Neural cell (in vitro differentiated cells): ENCODE results near the gene DAG1. TPM values are rescaled to one million over a fixed set of nuclear protein-coding genes. Genes with fewer than 3 reads are reported as not detected.

Source experiments
- H2AFZ ChIP-seq: fragments of 200-600, 300-800 bp; sonication (generic), shearing (Covaris generic); 2 replicates; pipeline ENCODE4 v1.6.0; 2014; ENCODE audit warnings: low read depth, mild to moderate bottlenecking, antibody characterized with exemption, low read length, moderate library complexity
- H3F3A ChIP-seq: fragments of 200-600 bp; shearing (Covaris generic); 2 replicates; pipeline ENCODE4 v1.6.1; 2016; ENCODE audit warnings: mild to moderate bottlenecking, moderate library complexity, mixed read lengths, antibody characterized with exemption, low read length; ENCODE audit not compliant: insufficient read depth, poor library complexity, severe bottlenecking
- H3K27ac ChIP-seq: fragments of 200-600, 300-800 bp; sonication (generic), shearing (Covaris generic); 2 replicates; pipeline ENCODE4 v1.5.1; 2014; ENCODE audit warnings: mild to moderate bottlenecking, low read length, moderate library complexity
- H3K27me3 ChIP-seq: fragments of 300-800, 200-600 bp; sonication (generic), shearing (Covaris generic); 2 replicates; pipeline ENCODE4 v1.6.0; 2014; ENCODE audit warnings: mild to moderate bottlenecking, low read depth, low read length, moderate library complexity; ENCODE audit not compliant: insufficient read depth
- H3K36me3 ChIP-seq: fragments of 300-800, 200-600 bp; sonication (generic), shearing (Covaris generic); 2 replicates; pipeline ENCODE4 v1.5.1; 2014; ENCODE audit warnings: mild to moderate bottlenecking, antibody characterized with exemption, low read length, moderate library complexity; ENCODE audit not compliant: insufficient read depth
- H3K4me2 ChIP-seq: fragments of 300-800, 200-600 bp; sonication (generic), shearing (Covaris generic); 2 replicates; pipeline ENCODE4 v1.6.0; 2014; ENCODE audit warnings: mild to moderate bottlenecking, low read length
- H3K4me3 ChIP-seq: fragments of 300-800, 200-600 bp; sonication (generic), shearing (Covaris generic); 2 replicates; pipeline ENCODE4 v1.5.1; 2014; ENCODE audit warnings: mild to moderate bottlenecking, low read length, moderate library complexity
- H3K79me2 ChIP-seq: fragments of 200-600 bp; shearing (Covaris generic); replicated peaks from 2 replicates; pipeline ENCODE4 v1.6.0; 2014; ENCODE audit warnings: mild to moderate bottlenecking, low read length, moderate library complexity; ENCODE audit not compliant: insufficient read depth
- H3K9ac ChIP-seq: fragments of 300-800, 200-600 bp; sonication (generic), shearing (Covaris generic); 2 replicates; pipeline ENCODE4 v1.6.1; 2016; ENCODE audit warnings: mild to moderate bottlenecking, low read length, mixed read lengths
- H3K9me2 ChIP-seq: fragments of 200-600 bp; shearing (Covaris generic); 2 replicates; pipeline ENCODE4 v1.6.1; 2016; ENCODE audit warnings: mild to moderate bottlenecking, low read length, mixed read lengths; ENCODE audit not compliant: insufficient read depth
- H3K9me3 ChIP-seq: fragments of 200-600, 300-800 bp; sonication (generic), shearing (Covaris generic); 2 replicates; pipeline ENCODE4 v1.6.1; 2016; ENCODE audit warnings: mild to moderate bottlenecking, mixed run types, low read length, moderate library complexity, mixed read lengths
- H4K20me1 ChIP-seq: fragments of 200-600 bp; shearing (Covaris generic); 2 replicates; pipeline ENCODE4 v1.6.1; 2016; ENCODE audit warnings: mild to moderate bottlenecking, mixed run types; ENCODE audit not compliant: insufficient read depth
- EP300 ChIP-seq: fragments of 450-650 bp; conservative IDR thresholded peaks from 2 replicates; pipeline ENCODE4 v1.6.1; 2014; ENCODE audit warnings: antibody characterized with exemption, mild to moderate bottlenecking, moderate library complexity; ENCODE audit not compliant: poor library complexity, severe bottlenecking
- EZH2 ChIP-seq: fragments of 200-600, 300-800 bp; shearing (Covaris generic), sonication (generic); IDR thresholded peaks from 2 replicates; pipeline ENCODE4 v1.6.1; 2014; ENCODE audit warnings: antibody characterized with exemption, low read length, borderline replicate concordance, mild to moderate bottlenecking; ENCODE audit not compliant: insufficient read depth, poor library complexity, severe bottlenecking
- MXI1 ChIP-seq: fragments of 450-650 bp; conservative IDR thresholded peaks from 2 replicates; pipeline ENCODE4 v1.6.1; 2014; ENCODE audit warnings: antibody characterized with exemption, mild to moderate bottlenecking; ENCODE audit not compliant: poor library complexity, severe bottlenecking
- POLR2AphosphoS5 ChIP-seq: IDR thresholded peaks from 2 replicates; pipeline ENCODE4 v1.6.1; 2012
- RAD21 ChIP-seq: fragments of 450-650 bp; conservative IDR thresholded peaks from 2 replicates; pipeline ENCODE4 v1.6.1; 2014; ENCODE audit warnings: antibody characterized with exemption, mild to moderate bottlenecking, moderate library complexity
- SMC3 ChIP-seq: fragments of 450-650 bp; conservative IDR thresholded peaks from 2 replicates; pipeline ENCODE4 v1.6.1; 2014; ENCODE audit warnings: antibody characterized with exemption, mild to moderate bottlenecking, moderate library complexity; ENCODE audit not compliant: poor library complexity
- TAF1 ChIP-seq: IDR thresholded peaks from 2 replicates; pipeline ENCODE4 v1.6.1; 2012; ENCODE audit warnings: low read depth
- polyA plus RNA-seq: library from polyadenylated mRNA; depleted of rRNA; stranded (reverse); fragments of >200 nt; gene quantifications from 2 replicates; pipeline ENCODE4 v1.2.3, GENCODE V29; 2014
- TF ChIP-seq, protein P1 (sequence below): fragments of 450-650 bp; IDR thresholded peaks from 2 replicates; pipeline ENCODE4 v1.5.1; 2014; ENCODE audit warnings: antibody characterized with exemption, mild to moderate bottlenecking, moderate library complexity; ENCODE audit not compliant: poor library complexity, severe bottlenecking
- TF ChIP-seq, protein P2 (sequence below): IDR thresholded peaks from 2 replicates; pipeline ENCODE4 v1.6.1; 2012; ENCODE audit warnings: borderline replicate concordance

DAG1 gene
- polyA plus RNA-seq, 1 donor from 2014 or later, result 14.3 TPM

DNA sequence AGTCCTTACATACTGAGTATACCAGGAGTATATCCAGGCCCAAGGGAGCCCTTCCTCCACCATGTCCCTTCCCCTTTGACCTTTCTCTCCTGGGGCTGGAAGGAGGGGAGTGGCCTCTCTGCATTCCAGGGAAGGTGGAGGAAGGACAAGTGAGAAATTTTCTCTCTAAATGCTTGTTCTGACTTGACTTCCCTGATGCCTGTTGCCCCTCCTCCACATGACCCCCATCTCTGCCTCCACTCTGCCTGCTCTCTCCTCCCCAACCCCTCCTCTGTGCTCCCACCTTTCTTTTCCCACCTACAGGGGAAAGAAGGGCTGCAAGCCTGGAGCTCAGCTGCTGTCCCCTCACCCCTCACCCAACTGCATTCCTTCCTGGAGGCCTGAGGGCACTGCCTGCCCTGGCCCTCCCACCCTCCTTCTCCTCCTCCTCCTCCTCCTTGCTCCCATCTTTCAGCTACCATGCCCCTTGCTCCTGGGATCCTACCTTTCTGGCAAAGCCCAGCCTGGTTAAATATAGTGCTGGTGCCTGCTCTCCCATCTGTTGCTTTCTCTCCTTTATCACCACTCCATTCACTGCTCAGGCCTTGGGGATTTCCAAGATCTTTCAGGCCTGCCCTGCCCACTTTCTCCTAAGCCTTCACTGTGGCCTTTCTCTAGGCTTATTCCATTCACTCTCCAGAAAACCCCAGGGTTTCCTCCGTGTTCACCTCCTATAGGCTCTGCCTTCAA, 8.5 kb upstream of the DAG1 start:
- Histone ChIP-seq H3K4me2 (no peak overlapping the region), H3K9me2 (no peaks in the 10 kb centered on the region), H3K4me3 (no peak overlapping the region), H3K9me3 (no peaks in the 10 kb centered on the region), H3K27me3 (no peaks in the 10 kb centered on the region), H3K36me3 (no peaks in the 10 kb centered on the region), H2AFZ (no peak overlapping the region), H3K9ac (no peak overlapping the region), H3F3A (no peaks in the 10 kb centered on the region), H3K27ac (no peak overlapping the region), H3K79me2 (no peaks in the 10 kb centered on the region), H4K20me1 (no peaks in the 10 kb centered on the region)
- TF ChIP-seq, protein P1, sequence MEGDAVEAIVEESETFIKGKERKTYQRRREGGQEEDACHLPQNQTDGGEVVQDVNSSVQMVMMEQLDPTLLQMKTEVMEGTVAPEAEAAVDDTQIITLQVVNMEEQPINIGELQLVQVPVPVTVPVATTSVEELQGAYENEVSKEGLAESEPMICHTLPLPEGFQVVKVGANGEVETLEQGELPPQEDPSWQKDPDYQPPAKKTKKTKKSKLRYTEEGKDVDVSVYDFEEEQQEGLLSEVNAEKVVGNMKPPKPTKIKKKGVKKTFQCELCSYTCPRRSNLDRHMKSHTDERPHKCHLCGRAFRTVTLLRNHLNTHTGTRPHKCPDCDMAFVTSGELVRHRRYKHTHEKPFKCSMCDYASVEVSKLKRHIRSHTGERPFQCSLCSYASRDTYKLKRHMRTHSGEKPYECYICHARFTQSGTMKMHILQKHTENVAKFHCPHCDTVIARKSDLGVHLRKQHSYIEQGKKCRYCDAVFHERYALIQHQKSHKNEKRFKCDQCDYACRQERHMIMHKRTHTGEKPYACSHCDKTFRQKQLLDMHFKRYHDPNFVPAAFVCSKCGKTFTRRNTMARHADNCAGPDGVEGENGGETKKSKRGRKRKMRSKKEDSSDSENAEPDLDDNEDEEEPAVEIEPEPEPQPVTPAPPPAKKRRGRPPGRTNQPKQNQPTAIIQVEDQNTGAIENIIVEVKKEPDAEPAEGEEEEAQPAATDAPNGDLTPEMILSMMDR, result no peak
- no peak for TF ChIP-seq POLR2AphosphoS5
- TF ChIP-seq MXI1, result no peak
- no peak for TF ChIP-seq EP300
- TF ChIP-seq, protein P2, sequence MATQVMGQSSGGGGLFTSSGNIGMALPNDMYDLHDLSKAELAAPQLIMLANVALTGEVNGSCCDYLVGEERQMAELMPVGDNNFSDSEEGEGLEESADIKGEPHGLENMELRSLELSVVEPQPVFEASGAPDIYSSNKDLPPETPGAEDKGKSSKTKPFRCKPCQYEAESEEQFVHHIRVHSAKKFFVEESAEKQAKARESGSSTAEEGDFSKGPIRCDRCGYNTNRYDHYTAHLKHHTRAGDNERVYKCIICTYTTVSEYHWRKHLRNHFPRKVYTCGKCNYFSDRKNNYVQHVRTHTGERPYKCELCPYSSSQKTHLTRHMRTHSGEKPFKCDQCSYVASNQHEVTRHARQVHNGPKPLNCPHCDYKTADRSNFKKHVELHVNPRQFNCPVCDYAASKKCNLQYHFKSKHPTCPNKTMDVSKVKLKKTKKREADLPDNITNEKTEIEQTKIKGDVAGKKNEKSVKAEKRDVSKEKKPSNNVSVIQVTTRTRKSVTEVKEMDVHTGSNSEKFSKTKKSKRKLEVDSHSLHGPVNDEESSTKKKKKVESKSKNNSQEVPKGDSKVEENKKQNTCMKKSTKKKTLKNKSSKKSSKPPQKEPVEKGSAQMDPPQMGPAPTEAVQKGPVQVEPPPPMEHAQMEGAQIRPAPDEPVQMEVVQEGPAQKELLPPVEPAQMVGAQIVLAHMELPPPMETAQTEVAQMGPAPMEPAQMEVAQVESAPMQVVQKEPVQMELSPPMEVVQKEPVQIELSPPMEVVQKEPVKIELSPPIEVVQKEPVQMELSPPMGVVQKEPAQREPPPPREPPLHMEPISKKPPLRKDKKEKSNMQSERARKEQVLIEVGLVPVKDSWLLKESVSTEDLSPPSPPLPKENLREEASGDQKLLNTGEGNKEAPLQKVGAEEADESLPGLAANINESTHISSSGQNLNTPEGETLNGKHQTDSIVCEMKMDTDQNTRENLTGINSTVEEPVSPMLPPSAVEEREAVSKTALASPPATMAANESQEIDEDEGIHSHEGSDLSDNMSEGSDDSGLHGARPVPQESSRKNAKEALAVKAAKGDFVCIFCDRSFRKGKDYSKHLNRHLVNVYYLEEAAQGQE, result no peak
- TF ChIP-seq RAD21, result no peak
- TF ChIP-seq EZH2, result no peak
- no peak for TF ChIP-seq TAF1
- no peak for TF ChIP-seq SMC3

DNA sequence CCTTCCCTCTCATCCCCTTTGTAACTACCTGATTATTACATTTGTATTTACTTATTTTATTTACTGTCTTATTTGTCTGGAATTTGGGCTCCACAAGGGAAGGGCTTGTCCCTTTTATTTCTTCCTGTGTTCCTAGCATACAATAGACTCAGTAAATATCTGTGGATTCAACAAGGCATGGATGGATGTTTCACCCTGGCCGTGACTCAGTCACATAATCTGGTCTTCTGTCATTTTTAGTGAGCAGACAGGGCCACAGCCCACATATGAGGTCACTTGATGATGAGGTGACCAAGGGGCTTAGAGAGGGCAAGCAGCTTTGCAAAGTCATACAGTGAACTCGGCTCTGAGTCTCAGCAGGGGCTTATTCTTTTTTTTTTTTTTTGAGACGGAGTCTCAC, 7.8 kb upstream of the DAG1 start:
- Histone ChIP-seq H3K27ac (no peak overlapping the region), H3F3A (no peaks in the 10 kb centered on the region), H3K9me2 (no peaks in the 10 kb centered on the region), H3K27me3 (no peaks in the 10 kb centered on the region), H3K4me2 (no peak overlapping the region), H3K36me3 (no peaks in the 10 kb centered on the region), H4K20me1 (no peaks in the 10 kb centered on the region), H3K79me2 (no peaks in the 10 kb centered on the region), H2AFZ (no peak overlapping the region), H3K9ac (no peak overlapping the region), H3K9me3 (no peaks in the 10 kb centered on the region), H3K4me3 (no peak overlapping the region)
- TF ChIP-seq, protein P2, result no peak
- TF ChIP-seq EP300 (no peak), EZH2 (no peak), POLR2AphosphoS5 (no peak), MXI1 (no peak), TAF1 (no peak), RAD21 (no peak), SMC3 (no peak)
- TF ChIP-seq, protein P1, result no peak
